ENCODE measurements around the gene PLCB1.

GRCh38 chr20:8602389-8603116 is 470.5 kb downstream of the PLCB1 start:
- no peak for TF ChIP-seq EZH2 (IDR thresholded peaks at IDR 0.05; ENCODE audit: borderline replicate concordance)
- no peak for TF ChIP-seq CTCF (IDR thresholded peaks at IDR 0.05; ENCODE audit: poor library complexity)

All from hepatocyte (in vitro differentiated cells).